GM12865 (cell line): ENCODE measurements around the gene ZNF197.

ENCODE experiments used
- DNase-seq: peaks from one replicate; pipeline ENCODE4 v3.0.0; 2010; ENCODE audit warnings: low read depth
- H3K4me3 ChIP-seq: 2 replicates; pipeline ENCODE4 v1.5.1; 2011; ENCODE audit warnings: mild to moderate bottlenecking, low read depth, low read length, control low read depth
- TF ChIP-seq, protein P1 (sequence below): IDR thresholded peaks from 2 replicates; pipeline ENCODE4 v1.5.1; 2011; ENCODE audit warnings: low read length, control low read depth, low read depth, inconsistent platforms; ENCODE audit not compliant: insufficient read depth; ENCODE audit errors: missing control alignments

The ZNF197 gene

DNA sequence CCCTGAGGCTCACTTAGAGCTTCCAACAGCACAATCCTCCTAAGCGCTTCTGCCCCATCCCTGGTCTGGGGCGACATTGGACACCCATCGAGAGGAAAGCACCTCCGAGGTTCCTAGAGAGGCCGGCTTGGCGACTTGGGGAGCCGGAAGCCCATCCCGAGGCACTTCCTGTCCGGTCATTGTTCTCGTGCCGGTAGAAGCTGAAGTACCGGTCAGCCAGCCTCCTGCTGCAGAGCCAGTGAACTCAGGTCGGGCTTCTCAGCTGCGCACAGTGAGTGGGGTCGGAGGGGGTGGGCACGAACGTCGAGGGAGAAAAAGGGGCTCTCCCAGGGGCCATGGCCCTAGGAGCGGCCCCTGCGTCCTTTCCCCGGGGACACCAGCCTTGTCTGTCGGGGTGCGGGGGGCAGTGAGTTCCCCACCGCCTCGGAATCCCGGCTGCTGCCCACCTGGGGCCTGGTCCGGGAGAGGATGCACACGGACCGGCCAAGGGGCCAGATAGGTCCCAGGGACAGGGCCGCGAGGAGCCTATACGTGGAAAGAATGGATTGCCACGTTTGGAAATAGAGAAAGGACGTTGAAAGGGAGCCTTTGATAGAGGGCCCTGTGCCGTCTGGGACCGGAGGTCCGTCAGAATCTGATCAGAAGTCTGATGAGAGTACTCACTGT, 23.9 kb downstream of the ZNF197 start, which contains the start of gene ZNF35:
TSS of gene ZNF35 (plus strand) at position 169 of the 666 bp plus-strand sequence. CDS start 2,336 bp downstream, outside the sequence.
- TF ChIP-seq, protein P1, sequence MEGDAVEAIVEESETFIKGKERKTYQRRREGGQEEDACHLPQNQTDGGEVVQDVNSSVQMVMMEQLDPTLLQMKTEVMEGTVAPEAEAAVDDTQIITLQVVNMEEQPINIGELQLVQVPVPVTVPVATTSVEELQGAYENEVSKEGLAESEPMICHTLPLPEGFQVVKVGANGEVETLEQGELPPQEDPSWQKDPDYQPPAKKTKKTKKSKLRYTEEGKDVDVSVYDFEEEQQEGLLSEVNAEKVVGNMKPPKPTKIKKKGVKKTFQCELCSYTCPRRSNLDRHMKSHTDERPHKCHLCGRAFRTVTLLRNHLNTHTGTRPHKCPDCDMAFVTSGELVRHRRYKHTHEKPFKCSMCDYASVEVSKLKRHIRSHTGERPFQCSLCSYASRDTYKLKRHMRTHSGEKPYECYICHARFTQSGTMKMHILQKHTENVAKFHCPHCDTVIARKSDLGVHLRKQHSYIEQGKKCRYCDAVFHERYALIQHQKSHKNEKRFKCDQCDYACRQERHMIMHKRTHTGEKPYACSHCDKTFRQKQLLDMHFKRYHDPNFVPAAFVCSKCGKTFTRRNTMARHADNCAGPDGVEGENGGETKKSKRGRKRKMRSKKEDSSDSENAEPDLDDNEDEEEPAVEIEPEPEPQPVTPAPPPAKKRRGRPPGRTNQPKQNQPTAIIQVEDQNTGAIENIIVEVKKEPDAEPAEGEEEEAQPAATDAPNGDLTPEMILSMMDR, result no peak
- peak within 1 kb of the TSS; percentile 98 for H3K4me3 ChIP-seq
- DNase-seq, result peak; percentile 93

DNA sequence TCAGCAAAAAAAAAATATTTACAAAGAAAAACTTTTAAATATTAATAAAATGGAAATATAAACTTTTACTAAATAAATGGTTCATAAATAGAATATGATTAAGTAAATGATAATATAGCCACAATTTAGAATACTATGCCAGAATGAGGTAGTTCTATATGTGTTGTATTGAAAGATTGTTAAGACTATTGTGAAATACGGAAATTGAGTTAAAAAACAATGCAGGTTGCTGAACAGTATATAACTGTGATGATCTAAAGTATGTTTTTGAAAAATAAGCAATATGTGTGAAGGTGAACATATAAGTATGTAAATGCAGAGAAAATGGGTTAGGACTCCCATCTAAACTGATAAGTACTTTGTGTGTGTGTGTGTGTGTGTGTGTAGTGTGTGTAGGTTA, 24.9 kb downstream of the ZNF197 start:
- no peak for DNase-seq
- TF ChIP-seq, protein P1, result no peak
- peak overlapping the region; percentile 98 for H3K4me3 ChIP-seq

DNA sequence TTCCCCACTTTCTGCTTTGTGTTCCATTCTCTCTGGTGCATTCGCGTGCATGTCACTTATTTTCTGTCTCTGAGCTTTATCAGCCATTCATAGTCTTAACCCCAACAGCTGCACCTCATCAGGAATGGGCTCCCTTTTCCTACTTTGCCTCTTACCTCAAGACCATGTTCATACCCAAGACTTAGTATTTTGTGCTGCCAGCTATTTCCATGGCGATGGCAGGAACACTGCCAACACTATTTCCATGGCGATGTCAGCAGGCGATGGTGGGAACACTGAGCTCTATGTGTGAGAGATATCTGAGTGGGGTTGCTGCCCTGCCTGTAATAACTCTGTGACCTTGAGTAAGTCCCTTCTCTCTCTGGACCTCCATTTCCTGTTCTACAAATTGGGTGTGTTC, 29.2 kb downstream of the ZNF197 start:
- DNase-seq, result no peak
- no peak overlapping the region for H3K4me3 ChIP-seq
- TF ChIP-seq, protein P1, result no peak

DNA sequence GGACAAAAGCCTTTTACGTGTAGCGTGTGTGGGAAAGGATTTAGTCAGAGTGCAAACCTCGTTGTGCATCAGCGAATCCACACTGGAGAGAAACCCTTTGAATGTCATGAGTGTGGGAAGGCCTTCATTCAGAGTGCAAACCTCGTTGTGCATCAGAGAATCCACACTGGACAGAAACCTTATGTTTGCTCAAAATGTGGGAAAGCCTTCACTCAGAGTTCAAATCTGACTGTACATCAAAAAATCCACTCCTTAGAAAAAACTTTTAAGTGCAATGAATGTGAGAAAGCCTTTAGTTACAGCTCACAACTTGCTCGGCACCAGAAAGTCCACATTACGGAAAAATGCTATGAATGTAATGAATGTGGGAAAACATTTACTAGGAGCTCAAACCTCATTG, 34.2 kb downstream of the ZNF197 start:
- DNase-seq, result no peak
- TF ChIP-seq, protein P1, result no peak
- H3K4me3 ChIP-seq, result no peak overlapping the region

DNA sequence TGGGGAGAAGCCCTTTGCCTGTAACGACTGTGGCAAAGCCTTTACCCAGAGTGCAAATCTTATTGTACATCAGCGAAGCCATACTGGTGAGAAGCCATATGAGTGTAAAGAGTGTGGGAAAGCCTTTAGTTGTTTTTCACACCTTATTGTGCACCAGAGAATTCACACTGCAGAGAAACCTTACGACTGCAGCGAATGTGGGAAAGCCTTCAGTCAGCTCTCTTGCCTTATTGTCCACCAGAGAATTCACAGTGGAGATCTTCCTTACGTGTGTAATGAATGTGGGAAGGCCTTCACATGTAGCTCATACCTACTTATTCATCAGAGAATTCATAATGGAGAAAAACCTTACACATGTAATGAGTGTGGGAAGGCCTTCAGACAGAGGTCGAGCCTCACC, 34.6 kb downstream of the ZNF197 start:
- DNase-seq, result no peak
- TF ChIP-seq, protein P1, result no peak
- H3K4me3 ChIP-seq, result no peak overlapping the region

DNA sequence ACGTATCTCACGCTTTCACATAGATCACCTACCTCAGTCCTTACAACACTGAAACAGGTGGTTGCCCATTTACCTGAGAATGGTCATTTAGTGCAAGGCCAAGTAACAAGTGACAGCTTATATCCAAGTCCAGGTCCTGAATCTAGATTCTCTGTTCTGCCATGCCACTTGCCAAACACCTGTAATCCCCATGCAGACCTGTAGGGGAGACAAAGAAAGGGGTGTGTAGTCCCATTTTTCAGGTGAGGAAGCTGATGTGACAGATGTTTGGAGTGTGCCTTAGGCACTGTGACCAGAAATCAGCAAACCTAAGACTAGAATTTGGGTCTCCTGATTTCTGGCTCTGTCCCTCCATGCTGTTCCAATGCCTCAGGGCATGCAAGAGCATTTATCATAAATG, 36.4 kb downstream of the ZNF197 start:
- TF ChIP-seq, protein P1, result no peak
- no peak overlapping the region for H3K4me3 ChIP-seq
- DNase-seq, result no peak

DNA sequence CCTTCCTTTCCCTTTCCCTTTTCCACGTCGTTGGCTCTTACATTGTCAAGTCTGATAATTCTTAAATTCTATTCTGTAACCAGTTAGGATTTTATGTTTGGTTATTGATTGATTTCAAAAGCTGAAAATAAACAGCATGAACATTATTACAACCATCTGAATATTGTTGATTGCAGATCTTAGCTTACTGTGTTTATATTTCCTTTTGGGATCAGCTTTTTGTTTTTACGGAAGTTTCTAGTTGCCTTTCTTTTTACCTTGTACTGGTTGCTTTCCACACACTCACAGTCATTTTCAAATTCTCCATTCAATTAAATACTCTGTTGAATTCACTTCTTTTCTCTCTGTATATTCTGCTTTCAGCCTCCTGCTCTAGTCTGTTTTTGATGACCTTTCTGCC, 40.3 kb downstream of the ZNF197 start:
- no peak overlapping the region for H3K4me3 ChIP-seq
- TF ChIP-seq, protein P1, result no peak
- no peak for DNase-seq
